Liver (tissue), 9 donors: Measurements from ENCODE around the gene CHL1. TPM values are rescaled to one million over a fixed set of nuclear protein-coding genes. Genes with fewer than 3 reads are reported as not detected.

ENCODE experiments used
- DNase-seq: peaks from one replicate; pipeline ENCODE4 v3.0.0-alpha.2; 2017; ENCODE audit warnings: low spot score
- H3K27ac ChIP-seq, 2 donors: one replicate each; pipeline ENCODE4 v1.7.0; 2013; ENCODE audit warnings: inconsistent platforms in 2 of 2, low read length in 2 of 2, control low read depth in 1 of 2, low read depth in 1 of 2, mild to moderate bottlenecking in 1 of 2
- H3K27me3 ChIP-seq, 4 donors: one replicate each; pipeline versions ENCODE4 v1.6.1 to v1.7.0; 2013; ENCODE audit warnings: low read length in 3 of 4, inconsistent platforms in 1 of 4, mild to moderate bottlenecking in 1 of 4, moderate library complexity in 1 of 4; ENCODE audit not compliant: control insufficient read depth in 4 of 4, insufficient read depth in 4 of 4
- H3K36me3 ChIP-seq, 4 donors: one replicate each; pipeline versions ENCODE4 v1.6.1 to v1.7.0; 2013; ENCODE audit warnings: low read length in 3 of 4, mild to moderate bottlenecking in 3 of 4, low read depth in 1 of 4, moderate library complexity in 1 of 4; ENCODE audit not compliant: control insufficient read depth in 4 of 4, insufficient read depth in 3 of 4
- H3K4me1 ChIP-seq, 4 donors: one replicate each; pipeline versions ENCODE4 v1.6.1 to v1.7.0; 2013; ENCODE audit warnings: low read length in 3 of 4, mild to moderate bottlenecking in 3 of 4, moderate library complexity in 1 of 4; ENCODE audit not compliant: control insufficient read depth in 4 of 4, insufficient read depth in 4 of 4
- H3K4me3 ChIP-seq, 3 donors: one replicate each; pipeline versions ENCODE4 v1.6.1 to v1.7.0; 2013; ENCODE audit warnings: low read length in 3 of 3, control low read depth in 1 of 3, low read depth in 1 of 3, mild to moderate bottlenecking in 1 of 3
- H3K9ac ChIP-seq, 2 donors: one replicate each; pipeline ENCODE4 v1.7.0; 2013; ENCODE audit warnings: low read length in 2 of 2, mild to moderate bottlenecking in 2 of 2, moderate library complexity in 2 of 2, control low read depth in 1 of 2, low read depth in 1 of 2
- H3K9me3 ChIP-seq, 4 donors: one replicate each; pipeline versions ENCODE4 v1.6.1 to v1.7.0; 2013; ENCODE audit warnings: low read length in 3 of 4; ENCODE audit not compliant: control insufficient read depth in 4 of 4
- EGR1 ChIP-seq, 2 donors: IDR thresholded peaks; 2 replicates each; pipeline ENCODE4 v1.6.1; 2016 to 2018; ENCODE audit warnings: antibody characterized with exemption in 2 of 2, low read depth in 2 of 2
- FOXA1 ChIP-seq: IDR thresholded peaks from 2 replicates; pipeline ENCODE4 v1.6.1; 2016; ENCODE audit warnings: antibody characterized with exemption
- FOXA2 ChIP-seq: IDR thresholded peaks from 2 replicates; pipeline ENCODE4 v1.6.1; 2016; ENCODE audit warnings: antibody characterized with exemption
- GABPA ChIP-seq, 2 donors: IDR thresholded peaks in 1 of 2; conservative IDR thresholded peaks in 1 of 2; 2 replicates each; pipeline ENCODE4 v1.6.1; 2016; ENCODE audit warnings: antibody characterized with exemption in 2 of 2, mild to moderate bottlenecking in 1 of 2, moderate library complexity in 1 of 2
- HNF4A ChIP-seq, 2 donors: conservative IDR thresholded peaks; 2 replicates each; pipeline ENCODE4 v1.6.1; 2016; ENCODE audit warnings: antibody characterized with exemption in 2 of 2, mild to moderate bottlenecking in 2 of 2
- HNF4G ChIP-seq: IDR thresholded peaks from 2 replicates; pipeline ENCODE4 v1.6.1; 2016; ENCODE audit warnings: antibody characterized with exemption
- JUND ChIP-seq, 2 donors: IDR thresholded peaks; 2 replicates each; pipeline ENCODE4 v1.6.1; 2016; ENCODE audit warnings: antibody characterized with exemption in 2 of 2
- MAX ChIP-seq: IDR thresholded peaks from 2 replicates; pipeline ENCODE4 v1.6.1; 2016; ENCODE audit warnings: antibody characterized with exemption
- NR2F2 ChIP-seq: IDR thresholded peaks from 2 replicates; pipeline ENCODE4 v1.6.1; 2016; ENCODE audit warnings: antibody characterized with exemption
- RAD21 ChIP-seq, 2 donors: IDR thresholded peaks; 2 replicates each; pipeline ENCODE4 v1.6.1; 2016; ENCODE audit warnings: antibody characterized with exemption in 2 of 2, mild to moderate bottlenecking in 2 of 2
- RXRA ChIP-seq, 2 donors: IDR thresholded peaks; 2 replicates each; pipeline ENCODE4 v1.6.1; 2017 to 2018; ENCODE audit warnings: antibody characterized with exemption in 2 of 2, mild to moderate bottlenecking in 1 of 2
- SP1 ChIP-seq: IDR thresholded peaks from 2 replicates; pipeline ENCODE4 v1.6.1; 2018; ENCODE audit warnings: antibody characterized with exemption, mild to moderate bottlenecking
- TAF1 ChIP-seq: conservative IDR thresholded peaks from 2 replicates; pipeline ENCODE4 v1.6.1; 2016; ENCODE audit warnings: antibody characterized with exemption, mild to moderate bottlenecking
- YY1 ChIP-seq: IDR thresholded peaks from 2 replicates; pipeline ENCODE4 v1.6.1; 2016; ENCODE audit warnings: antibody characterized with exemption, mild to moderate bottlenecking
- WGBS: extraction: QIAGEN DNeasy Blood & Tissue Kit; methylation state at CpG from one replicate; pipeline ENCODE4 v1.1.7; 2013; 5-methylcytosine and 5-hydroxymethylcytosine counted together
- polyA plus RNA-seq, 2 donors: library from polyadenylated mRNA; stranded (reverse) in 1 of 2; unstranded in 1 of 2; fragments of 200-250 nt in 1 of 2; fragments of >200 nt in 1 of 2; fragmentation: Nextera tagmentation in 1 of 2; extraction: Ambion mirVana in 1 of 2; gene quantifications; one replicate each; pipeline versions ENCODE4 v1.2.1 to v1.2.3, GENCODE V29; 2013 to 2015
- total RNA-seq, 2 donors: library from RNA; depleted of rRNA; stranded (reverse); fragments of >200 nt; gene quantifications; one replicate each; pipeline ENCODE4 v1.2.3, GENCODE V29; 2014
- TF ChIP-seq, protein P1 (sequence below): IDR thresholded peaks from 2 replicates; pipeline ENCODE4 v1.6.1; 2016; ENCODE audit warnings: antibody characterized with exemption
- TF ChIP-seq, protein P2 (sequence below): IDR thresholded peaks from 2 replicates; pipeline ENCODE4 v1.6.1; 2016; ENCODE audit warnings: antibody characterized with exemption, mild to moderate bottlenecking
- TF ChIP-seq, protein P3 (sequence below): fragments of 150-350 bp; IDR thresholded peaks from 2 replicates; pipeline ENCODE4 v1.5.1; 2017; ENCODE audit warnings: improper control_type of control experiment, low read depth, low read length; ENCODE audit not compliant: missing input control
- donor health status: healthy.
- donor health status: healthy.
- donor health status: healthy.
- donor health status: healthy.
- donor health status: healthy.

CHL1 gene
- total and polyA plus RNA-seq, 4 donors = 0.03 to 8.1 (median 0.66) TPM

GRCh38 chr3:299590-300301, 103.2 kb downstream of the CHL1 start:
- Histone ChIP-seq H3K4me1 (no peaks in the 10 kb centered on the region), H3K9ac (no peak overlapping the region), H3K27me3 (peaks cover 0 to 3% (median 1%) of the 10 kb centered on the region in 4 donors), H3K36me3 (no peaks in the 10 kb centered on the region), H3K9me3 (no peaks in the 10 kb centered on the region), H3K4me3 (no peak overlapping the region), H3K27ac (no peak overlapping the region)
- 58% methylated on average over 5 of the region's 5 CpGs for WGBS
- TF ChIP-seq EGR1 (IDR thresholded peaks at IDR 0.05; ENCODE audit: low read depth in 2 of 2) = no peak
- TF ChIP-seq MAX = no peak
- TF ChIP-seq HNF4A (conservative IDR thresholded peaks at IDR 0.05) = no peak
- no peak for TF ChIP-seq FOXA1
- TF ChIP-seq HNF4G = no peak
- TF ChIP-seq, protein P1, sequence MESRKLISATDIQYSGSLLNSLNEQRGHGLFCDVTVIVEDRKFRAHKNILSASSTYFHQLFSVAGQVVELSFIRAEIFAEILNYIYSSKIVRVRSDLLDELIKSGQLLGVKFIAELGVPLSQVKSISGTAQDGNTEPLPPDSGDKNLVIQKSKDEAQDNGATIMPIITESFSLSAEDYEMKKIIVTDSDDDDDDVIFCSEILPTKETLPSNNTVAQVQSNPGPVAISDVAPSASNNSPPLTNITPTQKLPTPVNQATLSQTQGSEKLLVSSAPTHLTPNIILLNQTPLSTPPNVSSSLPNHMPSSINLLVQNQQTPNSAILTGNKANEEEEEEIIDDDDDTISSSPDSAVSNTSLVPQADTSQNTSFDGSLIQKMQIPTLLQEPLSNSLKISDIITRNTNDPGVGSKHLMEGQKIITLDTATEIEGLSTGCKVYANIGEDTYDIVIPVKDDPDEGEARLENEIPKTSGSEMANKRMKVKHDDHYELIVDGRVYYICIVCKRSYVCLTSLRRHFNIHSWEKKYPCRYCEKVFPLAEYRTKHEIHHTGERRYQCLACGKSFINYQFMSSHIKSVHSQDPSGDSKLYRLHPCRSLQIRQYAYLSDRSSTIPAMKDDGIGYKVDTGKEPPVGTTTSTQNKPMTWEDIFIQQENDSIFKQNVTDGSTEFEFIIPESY = no peak
- no peak for TF ChIP-seq SP1
- TF ChIP-seq, protein P2, sequence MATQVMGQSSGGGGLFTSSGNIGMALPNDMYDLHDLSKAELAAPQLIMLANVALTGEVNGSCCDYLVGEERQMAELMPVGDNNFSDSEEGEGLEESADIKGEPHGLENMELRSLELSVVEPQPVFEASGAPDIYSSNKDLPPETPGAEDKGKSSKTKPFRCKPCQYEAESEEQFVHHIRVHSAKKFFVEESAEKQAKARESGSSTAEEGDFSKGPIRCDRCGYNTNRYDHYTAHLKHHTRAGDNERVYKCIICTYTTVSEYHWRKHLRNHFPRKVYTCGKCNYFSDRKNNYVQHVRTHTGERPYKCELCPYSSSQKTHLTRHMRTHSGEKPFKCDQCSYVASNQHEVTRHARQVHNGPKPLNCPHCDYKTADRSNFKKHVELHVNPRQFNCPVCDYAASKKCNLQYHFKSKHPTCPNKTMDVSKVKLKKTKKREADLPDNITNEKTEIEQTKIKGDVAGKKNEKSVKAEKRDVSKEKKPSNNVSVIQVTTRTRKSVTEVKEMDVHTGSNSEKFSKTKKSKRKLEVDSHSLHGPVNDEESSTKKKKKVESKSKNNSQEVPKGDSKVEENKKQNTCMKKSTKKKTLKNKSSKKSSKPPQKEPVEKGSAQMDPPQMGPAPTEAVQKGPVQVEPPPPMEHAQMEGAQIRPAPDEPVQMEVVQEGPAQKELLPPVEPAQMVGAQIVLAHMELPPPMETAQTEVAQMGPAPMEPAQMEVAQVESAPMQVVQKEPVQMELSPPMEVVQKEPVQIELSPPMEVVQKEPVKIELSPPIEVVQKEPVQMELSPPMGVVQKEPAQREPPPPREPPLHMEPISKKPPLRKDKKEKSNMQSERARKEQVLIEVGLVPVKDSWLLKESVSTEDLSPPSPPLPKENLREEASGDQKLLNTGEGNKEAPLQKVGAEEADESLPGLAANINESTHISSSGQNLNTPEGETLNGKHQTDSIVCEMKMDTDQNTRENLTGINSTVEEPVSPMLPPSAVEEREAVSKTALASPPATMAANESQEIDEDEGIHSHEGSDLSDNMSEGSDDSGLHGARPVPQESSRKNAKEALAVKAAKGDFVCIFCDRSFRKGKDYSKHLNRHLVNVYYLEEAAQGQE = no peak
- TF ChIP-seq GABPA (IDR thresholded peaks at IDR 0.05 in 1 of 2, conservative IDR thresholded peaks at IDR 0.05 in 1 of 2) = no peak
- no peak for TF ChIP-seq JUND (IDR thresholded peaks at IDR 0.05)
- no peak for TF ChIP-seq RAD21 (IDR thresholded peaks at IDR 0.05)
- no peak for TF ChIP-seq NR2F2
- no peak for TF ChIP-seq FOXA2
- TF ChIP-seq, protein P3, sequence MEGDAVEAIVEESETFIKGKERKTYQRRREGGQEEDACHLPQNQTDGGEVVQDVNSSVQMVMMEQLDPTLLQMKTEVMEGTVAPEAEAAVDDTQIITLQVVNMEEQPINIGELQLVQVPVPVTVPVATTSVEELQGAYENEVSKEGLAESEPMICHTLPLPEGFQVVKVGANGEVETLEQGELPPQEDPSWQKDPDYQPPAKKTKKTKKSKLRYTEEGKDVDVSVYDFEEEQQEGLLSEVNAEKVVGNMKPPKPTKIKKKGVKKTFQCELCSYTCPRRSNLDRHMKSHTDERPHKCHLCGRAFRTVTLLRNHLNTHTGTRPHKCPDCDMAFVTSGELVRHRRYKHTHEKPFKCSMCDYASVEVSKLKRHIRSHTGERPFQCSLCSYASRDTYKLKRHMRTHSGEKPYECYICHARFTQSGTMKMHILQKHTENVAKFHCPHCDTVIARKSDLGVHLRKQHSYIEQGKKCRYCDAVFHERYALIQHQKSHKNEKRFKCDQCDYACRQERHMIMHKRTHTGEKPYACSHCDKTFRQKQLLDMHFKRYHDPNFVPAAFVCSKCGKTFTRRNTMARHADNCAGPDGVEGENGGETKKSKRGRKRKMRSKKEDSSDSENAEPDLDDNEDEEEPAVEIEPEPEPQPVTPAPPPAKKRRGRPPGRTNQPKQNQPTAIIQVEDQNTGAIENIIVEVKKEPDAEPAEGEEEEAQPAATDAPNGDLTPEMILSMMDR = no peak
- no peak for TF ChIP-seq YY1
- TF ChIP-seq RXRA (IDR thresholded peaks at IDR 0.05) = no peak
- no peak for TF ChIP-seq TAF1
- no peak for DNase-seq
